Thoracic aorta (tissue), 2 donors: ENCODE data around the gene C3. TPM values are rescaled to one million over a fixed set of nuclear protein-coding genes. Genes with fewer than 3 reads are reported as not detected.
"Not testable (repeated sequence)": the region's sequence is repeated elsewhere in the genome, so short reads cannot be mapped to it uniquely, and the experiment has no call there.

ENCODE experiments used
- ATAC-seq: fragments of 150-250 bp; one replicate; pipeline ENCODE4 v1.8.0; 2017; ENCODE audit warnings: low read depth; ENCODE audit not compliant: insufficient number of reproducible peaks, low FRiP score
- DNase-seq: peaks from one replicate; pipeline ENCODE4 v3.0.0-alpha.2; 2020; ENCODE audit warnings: low spot score
- H3K27ac ChIP-seq, 2 donors: fragments of 200-600 bp; sonication (generic); 1 replicate in 1 of 2; 2 replicates in 1 of 2; pipeline ENCODE4 v1.5.1; 2016; ENCODE audit warnings: mild to moderate bottlenecking in 2 of 2, moderate library complexity in 2 of 2
- H3K27me3 ChIP-seq: fragments of 200-600 bp; sonication (generic); replicated peaks from 2 replicates; pipeline ENCODE4 v1.6.0; 2016; ENCODE audit warnings: mild to moderate bottlenecking; ENCODE audit not compliant: insufficient read depth
- H3K36me3 ChIP-seq: fragments of 200-600 bp; sonication (generic); one replicate; pipeline ENCODE4 v1.5.1; 2016
- H3K4me1 ChIP-seq, 2 donors: fragments of 200-600 bp; sonication (generic); 1 replicate in 1 of 2; 2 replicates in 1 of 2; pipeline versions ENCODE4 v1.5.1 to v1.6.0; 2016; ENCODE audit warnings: low read depth in 2 of 2, mild to moderate bottlenecking in 1 of 2; ENCODE audit not compliant: control insufficient read depth in 1 of 2
- H3K4me3 ChIP-seq: fragments of 200-600 bp; sonication (generic); 2 replicates; pipeline ENCODE4 v1.5.1; 2016; ENCODE audit warnings: mild to moderate bottlenecking
- H3K9me3 ChIP-seq: fragments of 200-600 bp; sonication (generic); 2 replicates; pipeline ENCODE4 v1.5.1; 2016
- CTCF ChIP-seq: fragments of 200-600 bp; sonication (generic); IDR thresholded peaks from one replicate; pipeline ENCODE4 v1.5.1; 2019; ENCODE audit warnings: antibody characterized with exemption
- total RNA-seq, 2 donors: library from RNA; depleted of rRNA; stranded (reverse); fragments of >200 nt; gene quantifications; one replicate each; pipeline versions ENCODE4 v1.1.0 to v1.2.3, GENCODE V29; 2016

The C3 gene
- total RNA-seq, 2 donors from 2014 or later = 277 to 754 TPM

- no peaks in the 10 kb centered on the region for H3K27me3 ChIP-seq
- H3K27ac ChIP-seq = no peak overlapping the region
- no peaks in the 10 kb centered on the region for H3K36me3 ChIP-seq
- ATAC-seq = no peak
- H3K4me3 ChIP-seq = no peak overlapping the region
- TF ChIP-seq CTCF = no peak
- DNase-seq = no peak
- no peaks in the 10 kb centered on the region for H3K4me1 ChIP-seq
- no peaks in the 10 kb centered on the region for H3K9me3 ChIP-seq
These were observed 10.9 kb downstream of the C3 start for GRCh38 chr19:6709549-6709948.

- H3K27me3 ChIP-seq, H3K27ac ChIP-seq, H3K4me1 ChIP-seq, H3K4me3 ChIP-seq, ATAC-seq, H3K9me3 ChIP-seq, H3K36me3 ChIP-seq, DNase-seq: not testable (repeated sequence)
These were observed 11.5 kb downstream of the C3 start for GRCh38 chr19:6708913-6709312.

- DNase-seq (no peak), ATAC-seq (no peak)
- Histone ChIP-seq H3K27me3 (no peaks in the 10 kb centered on the region), H3K36me3 (no peaks in the 10 kb centered on the region), H3K4me3 (no peak overlapping the region), H3K27ac (no peak overlapping the region), H3K4me1 (no peaks in the 10 kb centered on the region), H3K9me3 (no peaks in the 10 kb centered on the region)
- no peak for TF ChIP-seq CTCF
These were observed 12.1 kb downstream of the C3 start for GRCh38 chr19:6708346-6708745.

- no peaks in the 10 kb centered on the region for H3K4me1 ChIP-seq
- no peak for DNase-seq
- H3K27ac ChIP-seq = no peak overlapping the region
- H3K27me3 ChIP-seq = no peaks in the 10 kb centered on the region
- no peaks in the 10 kb centered on the region for H3K9me3 ChIP-seq
- ATAC-seq = no peak
- TF ChIP-seq CTCF = no peak
- no peaks in the 10 kb centered on the region for H3K36me3 ChIP-seq
- no peak overlapping the region for H3K4me3 ChIP-seq
These were observed 12.8 kb downstream of the C3 start for GRCh38 chr19:6707658-6708018.

GRCh38 chr19:6707011-6707657 is 13.3 kb downstream of the C3 start:
- Histone ChIP-seq H3K9me3 (no peaks in the 10 kb centered on the region), H3K4me1 (no peaks in the 10 kb centered on the region), H3K36me3 (no peaks in the 10 kb centered on the region), H3K4me3 (no peak overlapping the region), H3K27me3 (no peaks in the 10 kb centered on the region), H3K27ac (no peak overlapping the region)
- DNase-seq = no peak
- TF ChIP-seq CTCF = no peak
- no peak for ATAC-seq

- Histone ChIP-seq H3K36me3 (no peaks in the 10 kb centered on the region), H3K4me3 (no peak overlapping the region), H3K27ac (no peak overlapping the region), H3K9me3 (no peaks in the 10 kb centered on the region), H3K27me3 (no peaks in the 10 kb centered on the region), H3K4me1 (no peaks in the 10 kb centered on the region)
- ATAC-seq (no peak), DNase-seq (no peak)
- no peak for TF ChIP-seq CTCF
These were observed 13.9 kb downstream of the C3 start for GRCh38 chr19:6706633-6706958.
